B cell (primary cell): Measurements from ENCODE around the gene KLK2. TPM values are rescaled to one million over a fixed set of nuclear protein-coding genes. Genes with fewer than 3 reads are reported as not detected.

ENCODE experiments used
- ATAC-seq: fragments of 200-7000 bp; cut with Tn5 transposase; one replicate; pipeline ENCODE4 v1.10.0; 2021; ENCODE audit warnings: low read depth, mild to moderate bottlenecking, moderate number of reproducible peaks, moderate library complexity
- CTCF ChIA-PET: fragments of 350-600 bp; sonication (Branson Sonifier 250); formaldehyde crosslinking; loops from one replicate; lab custom pipeline; 2021; ENCODE audit warnings: antibody characterized with exemption, inconsistent platforms; lab: Charles Lee
- POLR2A ChIA-PET: fragments of 350-600 bp; sonication (Branson Sonifier 250); formaldehyde crosslinking; loops from one replicate; lab custom pipeline; 2021; ENCODE audit warnings: antibody characterized with exemption; lab: Charles Lee
- DNase-seq: peaks from one replicate; pipeline ENCODE4 v3.0.0; 2013
- H2AFZ ChIP-seq: 2 replicates; pipeline ENCODE4 v1.6.1; 2012; ENCODE audit warnings: mild to moderate bottlenecking, low read depth, low read length; ENCODE audit not compliant: insufficient read depth, poor library complexity, severe bottlenecking
- H3K27ac ChIP-seq, 2 donors: 1 replicate in 1 of 2; 2 replicates in 1 of 2; pipeline ENCODE4 v1.5.1; 2012 to 2013; ENCODE audit warnings: low read length in 2 of 2, mild to moderate bottlenecking in 2 of 2, moderate library complexity in 1 of 2
- H3K27me3 ChIP-seq, 4 experiments: fragments of 200-600 bp in 1 of 4; sonication (generic) in 1 of 4; replicated peaks in 1 of 4; 1 replicate in 2 of 4; 2 replicates in 2 of 4; pipeline versions ENCODE4 v1.6.1 to v1.7.0; 2013 to 2016; ENCODE audit warnings: low read length in 3 of 4, mild to moderate bottlenecking in 2 of 4, mixed read lengths in 1 of 4, moderate library complexity in 1 of 4; ENCODE audit not compliant: insufficient read depth in 4 of 4, control insufficient read depth in 3 of 4; ENCODE audit errors: control extremely low read depth in 1 of 4
- H3K36me3 ChIP-seq, 2 experiments: replicated peaks in 1 of 2; 1 replicate in 1 of 2; 2 replicates in 1 of 2; pipeline versions ENCODE4 v1.6.1 to v1.7.1; 2013; ENCODE audit warnings: low read length in 1 of 2; ENCODE audit not compliant: insufficient read depth in 2 of 2, control insufficient read depth in 1 of 2; ENCODE audit errors: control extremely low read depth in 1 of 2, extremely low read depth in 1 of 2
- H3K4me1 ChIP-seq, 2 donors: fragments of 200-600 bp in 1 of 2; sonication (generic) in 1 of 2; 1 replicate in 1 of 2; 2 replicates in 1 of 2; pipeline versions ENCODE4 v1.5.1 to v1.6.1; 2013 to 2017; ENCODE audit warnings: low read length in 2 of 2; ENCODE audit not compliant: control insufficient read depth in 2 of 2, insufficient read depth in 2 of 2
- H3K4me2 ChIP-seq: replicated peaks from 2 replicates; pipeline ENCODE3; 2012; ENCODE audit warnings: mild to moderate bottlenecking, low read depth, low read length; ENCODE audit not compliant: poor library complexity, severe bottlenecking
- H3K4me3 ChIP-seq, 5 experiments: fragments of 200-600 bp in 1 of 5; sonication (generic) in 1 of 5; 1 replicate in 3 of 5; 2 replicates in 2 of 5; pipeline versions ENCODE4 v1.5.1 to v1.7.0; 2011 to 2016; ENCODE audit warnings: low read length in 4 of 5, mild to moderate bottlenecking in 4 of 5, low read depth in 2 of 5, control low read depth in 1 of 5, moderate library complexity in 1 of 5; ENCODE audit not compliant: insufficient read depth in 1 of 5; ENCODE audit errors: control extremely low read depth in 1 of 5, extremely low read depth in 1 of 5
- H3K79me2 ChIP-seq: fragments of 200-600 bp; sonication (generic); one replicate; pipeline ENCODE4 v1.6.0; 2016; ENCODE audit warnings: low read length; ENCODE audit not compliant: control insufficient read depth, insufficient read depth
- H3K9ac ChIP-seq: fragments of 200-600 bp; sonication (generic); 2 replicates; pipeline ENCODE4 v1.6.1; 2017; ENCODE audit warnings: mild to moderate bottlenecking, low read length, moderate library complexity
- H3K9me3 ChIP-seq, 3 donors: one replicate each; pipeline versions ENCODE4 v1.6.1 to v1.7.1; 2013; ENCODE audit warnings: low read length in 2 of 3; ENCODE audit not compliant: control insufficient read depth in 2 of 3, insufficient read depth in 1 of 3; ENCODE audit errors: control extremely low read depth in 1 of 3
- H4K20me1 ChIP-seq: 2 replicates; pipeline ENCODE4 v1.6.0; 2012; ENCODE audit warnings: mild to moderate bottlenecking, low read length; ENCODE audit not compliant: insufficient read depth, control insufficient read depth, poor library complexity, severe bottlenecking
- H3K27ac Mint-ChIP-seq: one replicate; pipeline ENCODE4 v1.8.0; 2021; ENCODE audit warnings: mixed read lengths
- H3K27me3 Mint-ChIP-seq: one replicate; pipeline ENCODE4 v1.8.0; 2021; ENCODE audit warnings: mixed read lengths
- H3K4me1 Mint-ChIP-seq: one replicate; pipeline ENCODE4 v1.8.0; 2021; ENCODE audit warnings: mixed read lengths
- H3K4me3 Mint-ChIP-seq: one replicate; pipeline ENCODE4 v1.8.0; 2021; ENCODE audit warnings: mixed read lengths
- H3K9me3 Mint-ChIP-seq: one replicate; pipeline ENCODE4 v1.8.0; 2022; ENCODE audit warnings: mixed read lengths; ENCODE audit not compliant: insufficient read depth
- EZH2 ChIP-seq: IDR thresholded peaks from 2 replicates; pipeline ENCODE4 v1.6.1; 2012; ENCODE audit warnings: borderline replicate concordance, low read depth, mild to moderate bottlenecking, moderate library complexity, low read length; ENCODE audit not compliant: insufficient read depth, poor library complexity, severe bottlenecking
- WGBS: methylation state at CpG from one replicate; pipeline ENCODE4 v1.1.5; 2013; ENCODE audit warnings: missing lambda C conversion rate; ENCODE audit not compliant: insufficient coverage; 5-methylcytosine and 5-hydroxymethylcytosine counted together
- intact Hi-C: fragments of 100-400 bp; cut with micrococcal nuclease; formaldehyde crosslinking; loops from one replicate; pipeline ENCODE4 v1.10.0; 2022
- polyA plus RNA-seq: library from polyadenylated mRNA; depleted of rRNA; stranded (reverse); fragments of >200 nt; gene quantifications from 2 replicates; pipeline ENCODE4 v1.2.3, GENCODE V29; 2012
- total RNA-seq, 2 donors: library from RNA; stranded (reverse); fragments of 120-200 nt in 1 of 2; gene quantifications; 1 replicate in 1 of 2; 2 replicates in 1 of 2; pipeline versions ENCODE4 v1.2.3 to v1.2.4, GENCODE V29; 2013 to 2022
- TF ChIP-seq, protein P1 (sequence below): fragments of 200-600 bp; IDR thresholded peaks from one replicate; pipeline ENCODE4 v1.8.0; 2022; ENCODE audit warnings: antibody characterized with exemption, mild to moderate bottlenecking

The KLK2 gene
- total and polyA plus RNA-seq, 2 donors (not counting 1 experiment from before 2014, with no cell fraction given): 0.60 to 1.7 TPM

DNA sequence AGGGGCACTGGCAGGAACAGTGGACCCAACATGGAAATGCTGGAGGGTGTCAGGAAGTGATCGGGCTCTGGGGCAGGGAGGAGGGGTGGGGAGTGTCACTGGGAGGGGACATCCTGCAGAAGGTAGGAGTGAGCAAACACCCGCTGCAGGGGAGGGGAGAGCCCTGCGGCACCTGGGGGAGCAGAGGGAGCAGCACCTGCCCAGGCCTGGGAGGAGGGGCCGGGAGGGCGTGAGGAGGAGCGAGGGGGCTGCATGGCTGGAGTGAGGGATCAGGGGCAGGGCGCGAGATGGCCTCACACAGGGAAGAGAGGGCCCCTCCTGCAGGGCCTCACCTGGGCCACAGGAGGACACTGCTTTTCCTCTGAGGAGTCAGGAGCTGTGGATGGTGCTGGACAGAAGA, 4.1 kb downstream of the KLK2 start:
- CTCF ChIA-PET: interaction anchor here (1.2 kb wide), 1 partner anchor 44 kb away, joined by 3 read pairs; no protein-coding TSS in a partner anchor

DNA sequence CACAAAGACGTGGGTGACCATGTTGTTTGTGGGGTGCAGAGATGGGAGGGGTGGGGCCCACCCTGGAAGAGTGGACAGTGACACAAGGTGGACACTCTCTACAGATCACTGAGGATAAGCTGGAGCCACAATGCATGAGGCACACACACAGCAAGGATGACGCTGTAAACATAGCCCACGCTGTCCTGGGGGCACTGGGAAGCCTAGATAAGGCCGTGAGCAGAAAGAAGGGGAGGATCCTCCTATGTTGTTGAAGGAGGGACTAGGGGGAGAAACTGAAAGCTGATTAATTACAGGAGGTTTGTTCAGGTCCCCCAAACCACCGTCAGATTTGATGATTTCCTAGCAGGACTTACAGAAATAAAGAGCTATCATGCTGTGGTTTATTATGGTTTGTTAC, 5.6 kb downstream of the KLK2 start:
- no peaks in the 10 kb centered on the region for H3K79me2 ChIP-seq
- WGBS: 85% methylated on average over 3 of the region's 5 CpGs
- Mint-ChIP-seq H3K9me3 (no peaks in the 10 kb centered on the region), H3K4me3 (no peak overlapping the region), H3K27me3 (peaks cover 8% of the 10 kb centered on the region), H3K27ac (no peak overlapping the region), H3K4me1 (peaks cover 7% of the 10 kb centered on the region)
- H4K20me1 ChIP-seq: no peaks in the 10 kb centered on the region
- intact Hi-C loops: no loop called here
- no peaks in the 10 kb centered on the region for H3K36me3 ChIP-seq
- H3K4me3 ChIP-seq: no peak overlapping the region
- ATAC-seq (no peak), DNase-seq (no peak)
- H3K27ac ChIP-seq: no peak overlapping the region
- TF ChIP-seq, protein P1, sequence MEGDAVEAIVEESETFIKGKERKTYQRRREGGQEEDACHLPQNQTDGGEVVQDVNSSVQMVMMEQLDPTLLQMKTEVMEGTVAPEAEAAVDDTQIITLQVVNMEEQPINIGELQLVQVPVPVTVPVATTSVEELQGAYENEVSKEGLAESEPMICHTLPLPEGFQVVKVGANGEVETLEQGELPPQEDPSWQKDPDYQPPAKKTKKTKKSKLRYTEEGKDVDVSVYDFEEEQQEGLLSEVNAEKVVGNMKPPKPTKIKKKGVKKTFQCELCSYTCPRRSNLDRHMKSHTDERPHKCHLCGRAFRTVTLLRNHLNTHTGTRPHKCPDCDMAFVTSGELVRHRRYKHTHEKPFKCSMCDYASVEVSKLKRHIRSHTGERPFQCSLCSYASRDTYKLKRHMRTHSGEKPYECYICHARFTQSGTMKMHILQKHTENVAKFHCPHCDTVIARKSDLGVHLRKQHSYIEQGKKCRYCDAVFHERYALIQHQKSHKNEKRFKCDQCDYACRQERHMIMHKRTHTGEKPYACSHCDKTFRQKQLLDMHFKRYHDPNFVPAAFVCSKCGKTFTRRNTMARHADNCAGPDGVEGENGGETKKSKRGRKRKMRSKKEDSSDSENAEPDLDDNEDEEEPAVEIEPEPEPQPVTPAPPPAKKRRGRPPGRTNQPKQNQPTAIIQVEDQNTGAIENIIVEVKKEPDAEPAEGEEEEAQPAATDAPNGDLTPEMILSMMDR: no peak
- no peak for TF ChIP-seq EZH2
- no peaks in the 10 kb centered on the region for H3K9me3 ChIP-seq
- peaks cover 15 to 25% of the 10 kb centered on the region in 2 donors for H3K4me1 ChIP-seq
- H3K27me3 ChIP-seq: peaks cover 0 to 9% (median under 1%) of the 10 kb centered on the region in 4 experiments
- no peak overlapping the region for H3K4me2 ChIP-seq
- CTCF ChIA-PET: no interaction called here
- H2AFZ ChIP-seq: no peak overlapping the region
- no peak overlapping the region for H3K9ac ChIP-seq
- POLR2A ChIA-PET: no interaction called here

More for the DNA sequence above, 4.1 kb downstream of the KLK2 start:
- Histone ChIP-seq H3K27me3 (peaks cover 0 to 10% (median 3%) of the 10 kb centered on the region in 4 experiments), H3K79me2 (no peaks in the 10 kb centered on the region), H3K27ac (no peak overlapping the region), H3K4me3 (no peak overlapping the region), H3K4me2 (no peak overlapping the region), H3K36me3 (no peaks in the 10 kb centered on the region), H3K9ac (no peak overlapping the region), H2AFZ (no peak overlapping the region), H4K20me1 (no peaks in the 10 kb centered on the region), H3K9me3 (no peaks in the 10 kb centered on the region), H3K4me1 (peaks cover 15 to 25% of the 10 kb centered on the region in 2 donors)
- intact Hi-C loops: no loop called here
- peaks cover 8% of the 10 kb centered on the region for H3K27me3 Mint-ChIP-seq
- H3K4me1 Mint-ChIP-seq: peaks cover 7% of the 10 kb centered on the region
- no peaks in the 10 kb centered on the region for H3K9me3 Mint-ChIP-seq
- POLR2A ChIA-PET: no interaction called here
- WGBS: 51% methylated on average over 8 of the region's 8 CpGs
- no peak for TF ChIP-seq EZH2
- TF ChIP-seq, protein P1: no peak
- H3K4me3 Mint-ChIP-seq: no peak overlapping the region
- DNase-seq (no peak), ATAC-seq (no peak)
- H3K27ac Mint-ChIP-seq: no peak overlapping the region
